GM18517 (cell line): ENCODE results near the gene PIEZO1.

Source experiments
- ATAC-seq: cut with Tn5 transposase; IDR thresholded peaks from one replicate; pipeline ENCODE4 v1.9.1; 2021; ENCODE audit warnings: mild to moderate bottlenecking, moderate library complexity; ENCODE audit not compliant: unreplicated experiment

PIEZO1 gene

GRCh38 chr16:88723507-88723887, 61.5 kb downstream of the PIEZO1 start:
- no peak for ATAC-seq

- no peak for ATAC-seq
Measured at GRCh38 chr16:88722784-88723506, 62.1 kb downstream of the PIEZO1 start.

GRCh38 chr16:88721815-88722755, 62.9 kb downstream of the PIEZO1 start:
- ATAC-seq: no peak

GRCh38 chr16:88721236-88721635, 63.8 kb downstream of the PIEZO1 start:
- no peak for ATAC-seq

GRCh38 chr16:88720396-88720970, 64.5 kb downstream of the PIEZO1 start:
- no peak for ATAC-seq

GRCh38 chr16:88719933-88720296, 65.1 kb downstream of the PIEZO1 start:
- no peak for ATAC-seq

- no peak for ATAC-seq
Measured at GRCh38 chr16:88719267-88719932, 65.6 kb downstream of the PIEZO1 start.

GRCh38 chr16:88718178-88718577, 66.8 kb downstream of the PIEZO1 start:
- ATAC-seq: no peak

- no peak for ATAC-seq
Measured at GRCh38 chr16:88716601-88717001, 68.4 kb downstream of the PIEZO1 start.

GRCh38 chr16:88716201-88716600, 68.8 kb downstream of the PIEZO1 start:
- no peak for ATAC-seq

- no peak for ATAC-seq
Measured at GRCh38 chr16:88715312-88716190, 69.5 kb downstream of the PIEZO1 start.

- no peak for ATAC-seq
Measured at GRCh38 chr16:88714420-88715302, 70.4 kb downstream of the PIEZO1 start.

GRCh38 chr16:88713568-88714419, 71.2 kb downstream of the PIEZO1 start:
- no peak for ATAC-seq

- ATAC-seq: no peak
Measured at GRCh38 chr16:88713054-88713453, 72.0 kb downstream of the PIEZO1 start.

GRCh38 chr16:88712362-88712979, 72.5 kb downstream of the PIEZO1 start:
- no peak for ATAC-seq

- no peak for ATAC-seq
Measured at GRCh38 chr16:88711750-88712340, 73.2 kb downstream of the PIEZO1 start.

- no peak for ATAC-seq
Measured at GRCh38 chr16:88710556-88710955, 74.5 kb downstream of the PIEZO1 start.
